WTC11 (cell line): ENCODE measurements around the gene ARAF. TPM values are rescaled to one million over a fixed set of nuclear protein-coding genes. Genes with fewer than 3 reads are reported as not detected.

Experiments
- ATAC-seq: fragments of 200-7000 bp; cut with Tn5 transposase; 2 replicates; pipeline ENCODE4 v1.10.0; 2021; ENCODE audit warnings: mild to moderate bottlenecking, moderate library complexity
- CTCF ChIA-PET: fragments of 300-600 bp; sonication (Branson Sonifier 250); formaldehyde crosslinking; loops from one replicate; lab custom pipeline; 2021; ENCODE audit warnings: antibody characterized with exemption; lab: Charles Lee
- POLR2A ChIA-PET: fragments of 350-600 bp; sonication (Branson Sonifier 250); formaldehyde crosslinking; loops from one replicate; lab custom pipeline; 2021; ENCODE audit warnings: antibody characterized with exemption; lab: Charles Lee
- DNase-seq: peaks from one replicate; pipeline ENCODE4 v3.0.0; 2021; ENCODE audit warnings: low spot score
- H3K27ac Mint-ChIP-seq: 2 replicates; pipeline ENCODE4 v1.8.0; 2021; ENCODE audit warnings: mixed read lengths
- H3K27me3 Mint-ChIP-seq: 2 replicates; pipeline ENCODE4 v1.8.0; 2021; ENCODE audit warnings: low read depth, mild to moderate bottlenecking, moderate library complexity, mixed read lengths
- H3K36me3 Mint-ChIP-seq: 2 replicates; pipeline ENCODE4 v1.8.0; 2021; ENCODE audit warnings: mixed read lengths
- H3K4me1 Mint-ChIP-seq: 2 replicates; pipeline ENCODE4 v1.8.0; 2022; ENCODE audit warnings: mixed read lengths
- H3K4me3 Mint-ChIP-seq: 2 replicates; pipeline ENCODE4 v1.8.0; 2021; ENCODE audit warnings: mild to moderate bottlenecking, moderate library complexity, mixed read lengths
- H3K9me3 Mint-ChIP-seq: 2 replicates; pipeline ENCODE4 v1.8.0; 2021; ENCODE audit warnings: mixed read lengths
- ARID4B ChIP-seq: sonication (generic); formaldehyde crosslinking; IDR thresholded peaks from 2 replicates; pipeline ENCODE4 v1.8.0; 2023; ENCODE audit warnings: missing genetic modification reagents, mild to moderate bottlenecking, borderline replicate concordance
- ATF1 ChIP-seq: sonication (generic); formaldehyde crosslinking; IDR thresholded peaks from 2 replicates; pipeline ENCODE4 v1.8.1; 2023; ENCODE audit warnings: mild to moderate bottlenecking, moderate library complexity, missing genetic modification reagents
- CREB1 ChIP-seq: sonication (generic); formaldehyde crosslinking; IDR thresholded peaks from 2 replicates; pipeline ENCODE4 v1.8.0; 2023; ENCODE audit warnings: mild to moderate bottlenecking, missing genetic modification reagents
- CTCF ChIP-seq: fragments of 200-600 bp; IDR thresholded peaks from 2 replicates; pipeline ENCODE4 v1.8.0; 2022; ENCODE audit warnings: antibody characterized with exemption
- ELF4 ChIP-seq: sonication (generic); formaldehyde crosslinking; IDR thresholded peaks from 2 replicates; pipeline ENCODE4 v1.8.1; 2022; ENCODE audit warnings: low read depth, mild to moderate bottlenecking, moderate library complexity, missing genetic modification reagents
- FOXJ3 ChIP-seq: sonication (generic); formaldehyde crosslinking; IDR thresholded peaks from 2 replicates; pipeline ENCODE4 v1.9.0; 2021; ENCODE audit warnings: missing genetic modification reagents, mild to moderate bottlenecking, borderline replicate concordance
- FOXP1 ChIP-seq: sonication (generic); formaldehyde crosslinking; IDR thresholded peaks from 2 replicates; pipeline ENCODE4 v1.8.0; 2022; ENCODE audit warnings: missing genetic modification reagents, mild to moderate bottlenecking, moderate library complexity, borderline replicate concordance
- GRHL2 ChIP-seq: fragments of 250-450 bp; sonication (Bioruptor Pico); IDR thresholded peaks from 2 replicates; pipeline ENCODE4 v1.8.0; 2022; ENCODE audit warnings: mild to moderate bottlenecking, moderate library complexity; ENCODE audit not compliant: insufficient replicate concordance, severe bottlenecking
- IRF2 ChIP-seq: sonication (generic); formaldehyde crosslinking; IDR thresholded peaks from 2 replicates; pipeline ENCODE4 v1.8.0; 2022; ENCODE audit warnings: low read depth, missing genetic modification reagents, borderline replicate concordance
- MXD4 ChIP-seq: fragments of 250-450 bp; sonication (Bioruptor Pico); IDR thresholded peaks from 2 replicates; pipeline ENCODE4 v1.8.0; 2021; ENCODE audit warnings: mild to moderate bottlenecking, moderate library complexity, borderline replicate concordance
- MYBL2 ChIP-seq: sonication (generic); formaldehyde crosslinking; IDR thresholded peaks from 2 replicates; pipeline ENCODE4 v1.8.1; 2023; ENCODE audit warnings: mild to moderate bottlenecking, moderate library complexity, missing genetic modification reagents
- OVOL2 ChIP-seq: fragments of 250-450 bp; sonication (Bioruptor Pico); IDR thresholded peaks from 2 replicates; pipeline ENCODE4 v1.9.0; 2021; ENCODE audit warnings: mild to moderate bottlenecking, borderline replicate concordance
- RORB ChIP-seq: fragments of 250-450 bp; sonication (Bioruptor Pico); IDR thresholded peaks from 2 replicates; pipeline ENCODE4 v1.9.0; 2021; ENCODE audit warnings: mild to moderate bottlenecking
- ZBTB21 ChIP-seq: sonication (generic); formaldehyde crosslinking; IDR thresholded peaks from 2 replicates; pipeline ENCODE4 v1.8.1; 2023; ENCODE audit warnings: mild to moderate bottlenecking, missing genetic modification reagents, borderline replicate concordance
- ZNF219 ChIP-seq: sonication (generic); formaldehyde crosslinking; IDR thresholded peaks from 2 replicates; pipeline ENCODE4 v1.8.0; 2023; ENCODE audit warnings: missing genetic modification reagents, mild to moderate bottlenecking, borderline replicate concordance
- total RNA-seq: library from RNA; stranded (reverse); gene quantifications from 3 replicates; pipeline ENCODE4 v1.2.3, GENCODE V29; 2021
- TF ChIP-seq, protein P1 (sequence below): sonication (generic); formaldehyde crosslinking; IDR thresholded peaks from 2 replicates; pipeline ENCODE4 v1.8.1; 2022; ENCODE audit warnings: mild to moderate bottlenecking, missing genetic modification reagents, moderate library complexity, borderline replicate concordance
- TF ChIP-seq, protein P2 (sequence below): sonication (generic); formaldehyde crosslinking; IDR thresholded peaks from 2 replicates; pipeline ENCODE4 v1.8.1; 2022; ENCODE audit warnings: low read depth, missing genetic modification reagents, borderline replicate concordance
- TF ChIP-seq, protein P3 (sequence below): sonication (generic); formaldehyde crosslinking; IDR thresholded peaks from 2 replicates; pipeline ENCODE4 v1.8.1; 2022; ENCODE audit warnings: mild to moderate bottlenecking, moderate library complexity, missing genetic modification reagents
- TF ChIP-seq, protein P4 (sequence below): sonication (generic); formaldehyde crosslinking; IDR thresholded peaks from 2 replicates; pipeline ENCODE4 v1.8.0; 2022; ENCODE audit warnings: missing genetic modification reagents
- TF ChIP-seq, protein P5 (sequence below): sonication (generic); formaldehyde crosslinking; IDR thresholded peaks from 2 replicates; pipeline ENCODE4 v1.8.0; 2022; ENCODE audit warnings: mild to moderate bottlenecking, missing genetic modification reagents

Gene ARAF
- total RNA-seq, 1 experiment from 2014 or later = 55.1 TPM

DNA sequence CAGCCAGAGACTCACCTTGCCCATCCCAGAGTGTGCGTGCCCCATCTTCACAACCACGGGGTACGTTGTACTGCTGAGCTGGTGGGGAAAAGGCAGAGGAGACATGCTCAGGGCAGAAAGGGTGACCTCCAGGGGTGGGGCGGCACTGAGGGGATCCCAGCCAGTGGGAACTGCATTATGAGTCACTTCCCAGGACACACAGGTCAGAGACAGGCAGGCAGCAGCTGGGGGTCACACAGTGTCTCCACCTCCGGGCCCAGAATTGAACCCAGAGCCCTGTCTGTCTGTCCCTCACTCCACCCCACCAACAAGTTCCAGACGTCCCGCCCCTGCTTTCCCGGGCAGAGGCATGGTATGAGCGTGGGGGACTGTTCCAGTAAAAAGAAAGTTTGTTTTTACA, 16.4 kb downstream of the ARAF start:
- no peak overlapping the region for H3K4me3 Mint-ChIP-seq
- TF ChIP-seq ZBTB21 (no peak), OVOL2 (CRISPR knock-in tag) (no peak), ZNF219 (CRISPR knock-in tag) (no peak), CREB1 (CRISPR knock-in tag) (no peak), FOXP1 (CRISPR knock-in tag) (no peak), RORB (CRISPR knock-in tag) (no peak), GRHL2 (CRISPR knock-in tag) (no peak), ATF1 (CRISPR knock-in tag) (no peak), ARID4B (CRISPR knock-in tag) (no peak), CTCF (no peak), IRF2 (no peak), MXD4 (CRISPR knock-in tag) (no peak), MYBL2 (CRISPR knock-in tag) (no peak), FOXJ3 (CRISPR knock-in tag) (no peak), ELF4 (CRISPR knock-in tag) (no peak)
- TF ChIP-seq, protein P1, sequence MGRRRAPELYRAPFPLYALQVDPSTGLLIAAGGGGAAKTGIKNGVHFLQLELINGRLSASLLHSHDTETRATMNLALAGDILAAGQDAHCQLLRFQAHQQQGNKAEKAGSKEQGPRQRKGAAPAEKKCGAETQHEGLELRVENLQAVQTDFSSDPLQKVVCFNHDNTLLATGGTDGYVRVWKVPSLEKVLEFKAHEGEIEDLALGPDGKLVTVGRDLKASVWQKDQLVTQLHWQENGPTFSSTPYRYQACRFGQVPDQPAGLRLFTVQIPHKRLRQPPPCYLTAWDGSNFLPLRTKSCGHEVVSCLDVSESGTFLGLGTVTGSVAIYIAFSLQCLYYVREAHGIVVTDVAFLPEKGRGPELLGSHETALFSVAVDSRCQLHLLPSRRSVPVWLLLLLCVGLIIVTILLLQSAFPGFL (CRISPR knock-in tag) = no peak
- TF ChIP-seq, protein P2, sequence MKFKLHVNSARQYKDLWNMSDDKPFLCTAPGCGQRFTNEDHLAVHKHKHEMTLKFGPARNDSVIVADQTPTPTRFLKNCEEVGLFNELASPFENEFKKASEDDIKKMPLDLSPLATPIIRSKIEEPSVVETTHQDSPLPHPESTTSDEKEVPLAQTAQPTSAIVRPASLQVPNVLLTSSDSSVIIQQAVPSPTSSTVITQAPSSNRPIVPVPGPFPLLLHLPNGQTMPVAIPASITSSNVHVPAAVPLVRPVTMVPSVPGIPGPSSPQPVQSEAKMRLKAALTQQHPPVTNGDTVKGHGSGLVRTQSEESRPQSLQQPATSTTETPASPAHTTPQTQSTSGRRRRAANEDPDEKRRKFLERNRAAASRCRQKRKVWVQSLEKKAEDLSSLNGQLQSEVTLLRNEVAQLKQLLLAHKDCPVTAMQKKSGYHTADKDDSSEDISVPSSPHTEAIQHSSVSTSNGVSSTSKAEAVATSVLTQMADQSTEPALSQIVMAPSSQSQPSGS (CRISPR knock-in tag) = no peak
- TF ChIP-seq, protein P3, sequence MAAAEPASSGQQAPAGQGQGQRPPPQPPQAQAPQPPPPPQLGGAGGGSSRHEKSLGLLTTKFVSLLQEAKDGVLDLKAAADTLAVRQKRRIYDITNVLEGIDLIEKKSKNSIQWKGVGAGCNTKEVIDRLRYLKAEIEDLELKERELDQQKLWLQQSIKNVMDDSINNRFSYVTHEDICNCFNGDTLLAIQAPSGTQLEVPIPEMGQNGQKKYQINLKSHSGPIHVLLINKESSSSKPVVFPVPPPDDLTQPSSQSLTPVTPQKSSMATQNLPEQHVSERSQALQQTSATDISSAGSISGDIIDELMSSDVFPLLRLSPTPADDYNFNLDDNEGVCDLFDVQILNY (CRISPR knock-in tag) = no peak
- TF ChIP-seq, protein P4, sequence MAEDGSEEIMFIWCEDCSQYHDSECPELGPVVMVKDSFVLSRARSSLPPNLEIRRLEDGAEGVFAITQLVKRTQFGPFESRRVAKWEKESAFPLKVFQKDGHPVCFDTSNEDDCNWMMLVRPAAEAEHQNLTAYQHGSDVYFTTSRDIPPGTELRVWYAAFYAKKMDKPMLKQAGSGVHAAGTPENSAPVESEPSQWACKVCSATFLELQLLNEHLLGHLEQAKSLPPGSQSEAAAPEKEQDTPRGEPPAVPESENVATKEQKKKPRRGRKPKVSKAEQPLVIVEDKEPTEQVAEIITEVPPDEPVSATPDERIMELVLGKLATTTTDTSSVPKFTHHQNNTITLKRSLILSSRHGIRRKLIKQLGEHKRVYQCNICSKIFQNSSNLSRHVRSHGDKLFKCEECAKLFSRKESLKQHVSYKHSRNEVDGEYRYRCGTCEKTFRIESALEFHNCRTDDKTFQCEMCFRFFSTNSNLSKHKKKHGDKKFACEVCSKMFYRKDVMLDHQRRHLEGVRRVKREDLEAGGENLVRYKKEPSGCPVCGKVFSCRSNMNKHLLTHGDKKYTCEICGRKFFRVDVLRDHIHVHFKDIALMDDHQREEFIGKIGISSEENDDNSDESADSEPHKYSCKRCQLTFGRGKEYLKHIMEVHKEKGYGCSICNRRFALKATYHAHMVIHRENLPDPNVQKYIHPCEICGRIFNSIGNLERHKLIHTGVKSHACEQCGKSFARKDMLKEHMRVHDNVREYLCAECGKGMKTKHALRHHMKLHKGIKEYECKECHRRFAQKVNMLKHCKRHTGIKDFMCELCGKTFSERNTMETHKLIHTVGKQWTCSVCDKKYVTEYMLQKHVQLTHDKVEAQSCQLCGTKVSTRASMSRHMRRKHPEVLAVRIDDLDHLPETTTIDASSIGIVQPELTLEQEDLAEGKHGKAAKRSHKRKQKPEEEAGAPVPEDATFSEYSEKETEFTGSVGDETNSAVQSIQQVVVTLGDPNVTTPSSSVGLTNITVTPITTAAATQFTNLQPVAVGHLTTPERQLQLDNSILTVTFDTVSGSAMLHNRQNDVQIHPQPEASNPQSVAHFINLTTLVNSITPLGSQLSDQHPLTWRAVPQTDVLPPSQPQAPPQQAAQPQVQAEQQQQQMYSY = no peak
- TF ChIP-seq, protein P5, sequence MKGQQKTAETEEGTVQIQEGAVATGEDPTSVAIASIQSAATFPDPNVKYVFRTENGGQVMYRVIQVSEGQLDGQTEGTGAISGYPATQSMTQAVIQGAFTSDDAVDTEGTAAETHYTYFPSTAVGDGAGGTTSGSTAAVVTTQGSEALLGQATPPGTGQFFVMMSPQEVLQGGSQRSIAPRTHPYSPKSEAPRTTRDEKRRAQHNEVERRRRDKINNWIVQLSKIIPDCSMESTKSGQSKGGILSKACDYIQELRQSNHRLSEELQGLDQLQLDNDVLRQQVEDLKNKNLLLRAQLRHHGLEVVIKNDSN (CRISPR knock-in tag) = no peak
- no peaks in the 10 kb centered on the region for H3K27me3 Mint-ChIP-seq
- H3K36me3 Mint-ChIP-seq = peaks cover under 1% of the 10 kb centered on the region
- ChIA-PET CTCF (no interaction called here), POLR2A (no interaction called here)
- peaks cover 31% of the 10 kb centered on the region for H3K4me1 Mint-ChIP-seq
- no peak overlapping the region for H3K27ac Mint-ChIP-seq
- no peak for ATAC-seq
- no peaks in the 10 kb centered on the region for H3K9me3 Mint-ChIP-seq
- DNase-seq = no peak
